VCaP (cell line): Measurements from ENCODE around the gene COL26A1.

Experiments used
- H3K27ac ChIP-seq: fragments of 450-650 bp; 2 replicates; pipeline ENCODE4 v1.5.1; 2017
- TF ChIP-seq, protein P1 (sequence below): fragments of 450-650 bp; conservative IDR thresholded peaks from 2 replicates; pipeline ENCODE4 v1.5.1; 2017; ENCODE audit warnings: mild to moderate bottlenecking, moderate library complexity

Gene COL26A1

DNA sequence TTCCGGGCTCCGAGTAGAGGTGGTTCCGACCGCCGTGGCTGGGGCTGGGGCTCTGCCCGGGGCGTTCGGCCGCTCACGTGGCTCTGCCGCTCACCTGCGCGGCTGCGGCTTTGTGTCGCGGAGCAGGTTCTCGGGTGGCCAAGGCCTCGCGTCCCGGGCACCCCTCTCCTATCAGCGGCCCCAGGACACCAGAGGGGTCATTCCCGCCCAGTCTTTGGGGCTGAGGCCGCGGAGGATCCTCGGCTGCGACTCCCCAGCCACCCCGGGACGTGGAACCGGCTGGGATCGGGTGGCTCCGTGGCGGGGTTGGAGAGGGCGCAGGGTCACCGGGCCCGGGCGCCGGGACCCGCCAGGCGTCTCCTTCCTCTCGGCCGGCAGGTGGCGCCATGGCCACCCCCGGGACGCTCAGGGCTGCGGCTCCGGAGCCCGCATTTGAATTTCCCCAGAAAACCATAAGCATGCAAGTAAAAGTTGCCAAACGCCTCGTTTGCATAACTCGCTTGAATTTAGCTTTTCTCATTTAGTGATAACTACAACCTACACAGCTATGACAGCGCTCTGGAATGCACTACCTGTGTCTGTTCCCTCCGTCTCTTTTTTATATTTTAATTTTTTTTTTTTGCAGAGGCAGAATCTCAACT, 1.2 kb downstream of the COL26A1 start:
- TF ChIP-seq, protein P1, sequence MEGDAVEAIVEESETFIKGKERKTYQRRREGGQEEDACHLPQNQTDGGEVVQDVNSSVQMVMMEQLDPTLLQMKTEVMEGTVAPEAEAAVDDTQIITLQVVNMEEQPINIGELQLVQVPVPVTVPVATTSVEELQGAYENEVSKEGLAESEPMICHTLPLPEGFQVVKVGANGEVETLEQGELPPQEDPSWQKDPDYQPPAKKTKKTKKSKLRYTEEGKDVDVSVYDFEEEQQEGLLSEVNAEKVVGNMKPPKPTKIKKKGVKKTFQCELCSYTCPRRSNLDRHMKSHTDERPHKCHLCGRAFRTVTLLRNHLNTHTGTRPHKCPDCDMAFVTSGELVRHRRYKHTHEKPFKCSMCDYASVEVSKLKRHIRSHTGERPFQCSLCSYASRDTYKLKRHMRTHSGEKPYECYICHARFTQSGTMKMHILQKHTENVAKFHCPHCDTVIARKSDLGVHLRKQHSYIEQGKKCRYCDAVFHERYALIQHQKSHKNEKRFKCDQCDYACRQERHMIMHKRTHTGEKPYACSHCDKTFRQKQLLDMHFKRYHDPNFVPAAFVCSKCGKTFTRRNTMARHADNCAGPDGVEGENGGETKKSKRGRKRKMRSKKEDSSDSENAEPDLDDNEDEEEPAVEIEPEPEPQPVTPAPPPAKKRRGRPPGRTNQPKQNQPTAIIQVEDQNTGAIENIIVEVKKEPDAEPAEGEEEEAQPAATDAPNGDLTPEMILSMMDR: peak; percentile 99

DNA sequence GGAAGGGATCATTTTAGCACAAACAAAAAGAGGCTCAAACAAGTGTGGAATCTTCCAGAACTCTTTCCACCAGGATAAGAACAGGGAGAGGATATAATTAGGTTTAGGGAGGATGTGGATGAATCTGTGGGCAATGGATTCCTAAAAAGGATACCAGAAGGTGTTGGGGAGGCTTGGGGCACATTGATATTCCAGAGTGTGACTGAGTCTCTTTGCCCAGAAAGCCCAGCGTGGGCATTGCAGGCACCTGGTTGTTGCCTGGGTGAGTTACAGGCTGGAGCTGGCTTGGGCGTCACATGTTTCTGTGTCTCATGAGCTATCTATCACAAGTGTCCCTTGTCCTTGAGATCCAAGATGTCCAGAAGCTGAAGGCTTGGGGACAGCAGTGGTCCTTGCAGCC, 3.3 kb downstream of the COL26A1 start:
- TF ChIP-seq, protein P1: no peak
- no peak overlapping the region for H3K27ac ChIP-seq

More for the DNA sequence above, 1.2 kb downstream of the COL26A1 start:
- H3K27ac ChIP-seq: peak overlapping the region; percentile 96

DNA sequence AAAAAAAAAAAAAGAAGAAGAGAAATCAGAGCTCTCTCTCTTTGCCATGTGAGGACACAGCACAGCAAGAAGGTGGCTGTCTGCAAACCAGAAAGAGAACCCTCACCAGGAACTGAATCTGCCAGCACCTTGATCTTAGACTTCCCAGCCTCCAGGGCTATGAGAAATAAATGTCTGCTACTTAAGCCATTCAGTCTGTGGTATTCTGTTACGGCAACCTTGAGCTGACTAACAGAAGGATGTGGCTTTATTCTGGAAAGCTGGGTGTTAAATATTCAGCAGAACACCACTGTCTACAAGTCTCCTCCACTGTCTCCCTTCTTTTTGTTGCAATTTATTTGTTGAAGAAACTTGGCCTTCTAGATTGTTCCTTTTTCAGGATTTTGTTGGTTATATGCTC, 5.0 kb downstream of the COL26A1 start:
- H3K27ac ChIP-seq: no peak overlapping the region

DNA sequence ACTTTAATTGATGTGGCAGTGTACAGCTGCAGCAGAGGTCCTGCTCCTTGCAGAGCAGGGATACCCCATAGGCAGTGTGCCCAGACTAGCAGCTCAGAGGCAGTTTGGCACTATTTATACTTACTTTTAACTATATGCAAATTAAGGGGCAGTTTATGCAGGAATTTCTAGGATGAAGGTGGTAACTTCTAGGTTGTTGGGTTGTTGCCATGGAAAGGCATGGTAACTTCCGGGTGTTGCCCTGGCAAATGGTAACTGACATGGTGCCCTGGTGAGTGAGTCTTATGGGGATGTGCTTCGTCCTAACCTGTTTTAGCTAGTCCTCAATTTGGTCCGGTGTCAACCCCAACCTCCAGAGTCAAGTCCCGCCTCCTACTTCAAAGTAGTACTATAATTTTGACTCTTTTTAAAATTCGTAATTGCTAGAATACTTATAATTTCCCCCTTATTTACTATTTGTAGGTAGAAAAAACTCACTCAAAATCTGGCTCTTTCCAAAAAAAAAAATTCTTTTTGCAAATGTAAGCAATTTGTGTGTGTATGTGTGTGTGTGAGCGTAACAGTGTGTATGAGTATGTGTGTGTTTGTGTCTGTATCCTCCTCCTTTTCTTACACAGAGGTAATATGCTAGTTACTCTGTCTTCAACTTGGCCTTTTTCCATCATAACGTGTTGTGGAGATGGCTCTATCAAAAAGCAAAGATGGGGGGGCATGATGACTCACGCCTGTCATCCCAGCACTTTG, 5.9 kb downstream of the COL26A1 start:
- TF ChIP-seq, protein P1: no peak
- H3K27ac ChIP-seq: no peak overlapping the region

More for the DNA sequence above, 5.0 kb downstream of the COL26A1 start:
- TF ChIP-seq, protein P1: no peak

DNA sequence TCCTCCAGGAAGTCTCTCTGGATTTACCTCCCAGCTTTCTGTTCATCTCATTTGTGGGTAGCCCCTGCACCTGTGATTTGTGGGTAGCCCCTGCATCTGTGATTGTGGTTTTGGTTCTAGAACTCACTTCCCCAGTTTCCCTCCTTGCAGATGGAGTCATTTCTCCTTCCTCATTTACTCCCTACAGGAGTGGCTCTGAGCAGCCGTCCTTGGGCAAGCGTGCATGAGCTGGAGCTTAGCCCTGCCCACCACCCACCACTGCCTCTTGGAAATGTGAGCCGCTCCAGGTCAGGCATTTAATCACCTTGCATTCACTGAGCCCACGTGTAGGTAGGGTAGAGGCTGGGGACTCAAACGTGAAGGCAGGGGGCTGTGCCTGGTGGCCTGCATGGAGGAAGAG, 8.2 kb downstream of the COL26A1 start:
- no peak overlapping the region for H3K27ac ChIP-seq
- TF ChIP-seq, protein P1: no peak

DNA sequence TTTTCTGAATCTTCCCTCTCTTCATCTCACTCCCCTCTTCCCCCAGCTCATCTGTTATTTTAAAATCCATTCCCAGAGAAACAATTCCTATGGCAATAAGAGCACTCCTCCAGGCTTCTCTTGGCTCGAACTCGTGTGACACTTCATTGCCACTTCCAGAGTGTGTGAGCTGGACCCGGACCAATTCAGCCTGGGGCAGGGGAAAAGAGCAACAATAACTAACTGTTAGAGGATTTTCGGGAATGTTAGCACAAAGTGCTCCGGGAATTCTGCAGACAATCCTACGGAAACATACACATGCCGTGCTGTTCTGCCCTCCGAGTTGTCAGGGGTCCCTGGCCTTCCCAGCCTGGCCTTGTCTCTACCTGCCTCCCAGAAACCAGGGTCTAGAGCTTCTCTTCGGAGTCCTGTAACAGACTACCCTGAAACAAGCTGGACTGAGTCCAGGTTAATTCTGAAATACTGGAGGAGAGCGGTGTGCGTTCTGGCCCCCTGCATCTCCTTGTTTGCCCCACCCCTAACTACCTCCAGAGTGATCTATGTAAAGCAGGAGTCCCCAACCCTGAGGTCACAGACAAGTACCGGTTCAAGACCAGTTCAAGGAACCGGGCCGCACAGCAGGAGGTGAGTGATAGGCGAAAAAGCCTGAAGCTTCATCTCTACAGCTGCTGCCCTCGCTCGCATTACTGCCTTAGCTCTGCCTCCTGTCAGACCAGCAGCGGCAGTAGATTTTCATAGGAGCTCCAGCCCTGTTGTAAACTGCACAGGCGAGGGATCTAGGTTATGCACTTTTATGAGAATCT, 11.3 kb downstream of the COL26A1 start:
- TF ChIP-seq, protein P1: no peak
- H3K27ac ChIP-seq: no peak overlapping the region

DNA sequence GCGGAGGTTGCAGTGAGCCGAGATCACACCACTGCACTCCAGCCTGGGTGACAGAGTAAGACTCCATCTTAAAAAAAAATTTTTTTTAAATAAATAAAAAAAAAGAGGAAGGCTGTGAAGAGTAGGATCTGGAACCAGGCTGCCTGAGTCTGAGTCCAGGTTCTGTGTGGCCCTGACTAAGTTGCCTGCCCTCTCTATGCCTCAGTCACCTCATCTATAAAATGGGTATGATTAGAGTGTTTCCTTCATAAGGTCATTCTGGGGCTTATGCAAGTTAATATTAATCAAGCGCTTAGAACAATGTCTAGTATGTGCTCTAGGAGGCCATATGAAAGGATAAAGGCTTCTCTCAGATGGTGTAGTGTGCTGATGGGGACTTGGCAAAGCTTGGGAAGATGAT, 12.3 kb downstream of the COL26A1 start:
- H3K27ac ChIP-seq: no peak overlapping the region
- TF ChIP-seq, protein P1: no peak
